Kidney epithelial cell (primary cell): ENCODE data around the gene CLK4. TPM values are rescaled to one million over a fixed set of nuclear protein-coding genes. Genes with fewer than 3 reads are reported as not detected.
A peak's percentile ranks its signal among the peaks of the same experiment; 100 is the strongest.

ENCODE experiments used
- DNase-seq: peaks from one replicate; pipeline ENCODE4 v3.0.0-alpha.2; 2010; ENCODE audit warnings: low read depth
- H3K27me3 ChIP-seq: 2 replicates; pipeline ENCODE4 v1.6.0; 2011; ENCODE audit warnings: low read length; ENCODE audit not compliant: control insufficient read depth, insufficient read depth
- H3K36me3 ChIP-seq: 2 replicates; pipeline ENCODE4 v1.5.1; 2011; ENCODE audit warnings: low read length; ENCODE audit not compliant: control insufficient read depth, insufficient read depth
- H3K4me3 ChIP-seq: 2 replicates; pipeline ENCODE4 v1.5.1; 2011; ENCODE audit warnings: low read depth, mild to moderate bottlenecking, control low read depth, low read length
- total RNA-seq: library from RNA; depleted of rRNA; stranded (reverse); fragments of >200 nt; gene quantifications from 2 replicates; pipeline ENCODE4 v1.2.3, GENCODE V29; 2015
- TF ChIP-seq, protein P1 (sequence below): IDR thresholded peaks from 2 replicates; pipeline ENCODE4 v1.5.1; 2011; ENCODE audit warnings: mild to moderate bottlenecking, moderate library complexity, low read length, control low read depth, inconsistent platforms; ENCODE audit not compliant: insufficient read depth, poor library complexity, severe bottlenecking

The CLK4 gene
- 7.1 and 9.7 TPM in 2 replicates for total RNA-seq

DNA sequence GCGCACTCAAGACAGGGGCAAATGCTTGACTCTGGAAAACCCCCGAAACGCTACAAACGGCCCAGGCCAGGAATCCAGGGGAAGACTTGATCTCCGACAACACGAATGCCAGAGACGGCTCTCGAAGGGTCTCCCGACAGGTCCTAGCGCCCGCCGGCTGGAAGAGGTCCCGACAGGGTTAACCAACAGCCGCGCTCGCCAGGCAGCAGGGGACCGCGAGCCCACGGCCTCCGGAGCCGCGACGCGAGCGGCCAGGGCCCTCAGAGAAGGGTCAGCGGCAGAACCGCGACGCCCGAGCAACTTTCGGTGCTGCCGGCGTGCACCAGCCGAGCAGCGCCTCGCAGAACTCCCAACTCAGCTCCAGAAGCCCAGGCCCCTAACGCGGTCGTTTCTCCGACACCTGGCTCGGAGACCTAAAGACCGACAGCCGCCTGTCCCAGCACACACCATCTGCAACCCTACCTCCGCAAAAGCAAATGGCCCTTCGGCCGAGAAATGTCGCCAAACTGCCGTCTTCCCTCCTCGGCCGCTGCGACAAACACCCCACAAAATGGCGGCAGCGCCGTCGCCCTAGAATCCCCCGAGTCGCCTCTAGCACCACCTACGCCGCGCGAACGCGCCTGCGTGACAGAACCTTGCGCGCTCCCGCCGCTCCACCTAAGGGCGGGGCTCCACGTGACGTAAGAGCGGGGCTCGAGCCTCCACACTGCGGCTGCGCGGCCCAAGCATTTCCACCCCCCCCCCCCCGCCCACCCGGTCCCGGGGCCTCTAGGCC is at the start of gene CLK4:
Gene CLK4, minus strand, starts transcription at position 567 of the 775 bp plus-strand sequence. CDS start 3,634 bp downstream, outside the sequence.
- Histone ChIP-seq H3K36me3 (no peaks in the 10 kb centered on the region), H3K27me3 (no peaks in the 10 kb centered on the region), H3K4me3 (peak within 1 kb of the TSS; percentile 98)
- peak; percentile 64 for DNase-seq
- TF ChIP-seq, protein P1, sequence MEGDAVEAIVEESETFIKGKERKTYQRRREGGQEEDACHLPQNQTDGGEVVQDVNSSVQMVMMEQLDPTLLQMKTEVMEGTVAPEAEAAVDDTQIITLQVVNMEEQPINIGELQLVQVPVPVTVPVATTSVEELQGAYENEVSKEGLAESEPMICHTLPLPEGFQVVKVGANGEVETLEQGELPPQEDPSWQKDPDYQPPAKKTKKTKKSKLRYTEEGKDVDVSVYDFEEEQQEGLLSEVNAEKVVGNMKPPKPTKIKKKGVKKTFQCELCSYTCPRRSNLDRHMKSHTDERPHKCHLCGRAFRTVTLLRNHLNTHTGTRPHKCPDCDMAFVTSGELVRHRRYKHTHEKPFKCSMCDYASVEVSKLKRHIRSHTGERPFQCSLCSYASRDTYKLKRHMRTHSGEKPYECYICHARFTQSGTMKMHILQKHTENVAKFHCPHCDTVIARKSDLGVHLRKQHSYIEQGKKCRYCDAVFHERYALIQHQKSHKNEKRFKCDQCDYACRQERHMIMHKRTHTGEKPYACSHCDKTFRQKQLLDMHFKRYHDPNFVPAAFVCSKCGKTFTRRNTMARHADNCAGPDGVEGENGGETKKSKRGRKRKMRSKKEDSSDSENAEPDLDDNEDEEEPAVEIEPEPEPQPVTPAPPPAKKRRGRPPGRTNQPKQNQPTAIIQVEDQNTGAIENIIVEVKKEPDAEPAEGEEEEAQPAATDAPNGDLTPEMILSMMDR: no peak

DNA sequence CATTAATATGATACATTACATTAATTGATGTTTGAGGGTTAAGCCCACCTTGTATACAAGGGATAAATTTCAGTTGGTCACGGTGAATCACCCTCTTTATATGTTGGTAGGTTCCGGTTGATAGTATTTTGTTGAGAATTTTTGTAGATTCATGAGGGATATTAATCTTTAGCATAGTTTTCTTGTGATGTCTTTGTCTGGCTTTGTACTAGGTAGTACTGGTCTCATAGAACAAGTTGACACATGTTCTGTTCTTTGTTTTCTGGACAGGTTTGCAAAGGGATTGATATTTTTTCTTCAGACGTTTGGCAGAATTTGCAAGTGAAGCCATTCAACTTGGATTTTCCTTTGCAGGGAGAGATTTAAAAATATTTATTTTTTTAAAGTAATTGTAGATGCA is 49.1 kb upstream of the CLK4 start:
- TF ChIP-seq, protein P1: no peak
- H3K4me3 ChIP-seq: no peak overlapping the region
- no peaks in the 10 kb centered on the region for H3K36me3 ChIP-seq
- H3K27me3 ChIP-seq: no peaks in the 10 kb centered on the region
- DNase-seq: no peak

DNA sequence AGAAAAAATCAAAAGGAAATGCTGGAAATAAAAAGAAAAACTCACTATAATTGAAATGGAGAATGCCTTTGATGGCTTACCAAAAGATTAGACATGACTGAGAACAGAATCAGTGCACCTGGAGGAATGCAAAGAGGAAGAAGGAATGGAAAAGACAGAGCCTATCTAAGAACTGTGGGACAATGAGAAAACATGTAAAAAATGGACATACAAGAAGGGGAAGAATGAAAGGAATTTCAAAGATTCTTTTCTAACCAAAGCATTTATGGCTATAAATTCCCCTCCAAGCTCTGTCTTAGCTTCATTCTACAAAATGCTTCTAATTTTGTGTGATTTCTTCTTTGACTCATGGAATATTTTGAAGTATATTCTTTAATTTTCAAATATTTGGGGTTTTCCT is 47.5 kb upstream of the CLK4 start:
- Histone ChIP-seq H3K36me3 (no peaks in the 10 kb centered on the region), H3K4me3 (no peak overlapping the region), H3K27me3 (no peaks in the 10 kb centered on the region)
- TF ChIP-seq, protein P1: no peak
- DNase-seq: no peak

DNA sequence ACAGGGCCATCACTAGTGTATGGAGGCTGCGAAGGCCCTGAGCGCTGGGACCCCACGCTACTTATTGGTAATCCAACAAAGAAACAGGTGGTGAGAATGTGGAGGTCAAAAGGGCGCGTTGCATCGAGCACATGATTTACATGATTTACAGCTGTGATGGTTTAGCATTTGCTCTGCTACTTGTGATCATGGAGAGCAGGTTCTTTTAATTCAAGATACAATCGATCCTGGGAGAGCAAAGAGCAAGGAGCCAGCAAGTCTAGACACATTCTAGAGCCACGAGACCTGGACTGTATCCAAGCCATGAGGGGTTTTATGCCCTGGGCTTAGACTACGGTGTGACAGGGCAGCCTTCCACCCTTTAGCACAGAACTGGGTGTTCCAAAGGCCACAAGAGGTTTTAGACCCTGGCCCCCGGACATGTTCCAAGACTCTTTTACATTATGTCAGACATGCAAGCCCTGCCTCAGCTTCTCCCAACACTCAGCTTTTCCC is 47.0 kb upstream of the CLK4 start:
- Histone ChIP-seq H3K36me3 (no peaks in the 10 kb centered on the region), H3K27me3 (no peaks in the 10 kb centered on the region), H3K4me3 (no peak overlapping the region)
- TF ChIP-seq, protein P1: no peak
- no peak for DNase-seq

DNA sequence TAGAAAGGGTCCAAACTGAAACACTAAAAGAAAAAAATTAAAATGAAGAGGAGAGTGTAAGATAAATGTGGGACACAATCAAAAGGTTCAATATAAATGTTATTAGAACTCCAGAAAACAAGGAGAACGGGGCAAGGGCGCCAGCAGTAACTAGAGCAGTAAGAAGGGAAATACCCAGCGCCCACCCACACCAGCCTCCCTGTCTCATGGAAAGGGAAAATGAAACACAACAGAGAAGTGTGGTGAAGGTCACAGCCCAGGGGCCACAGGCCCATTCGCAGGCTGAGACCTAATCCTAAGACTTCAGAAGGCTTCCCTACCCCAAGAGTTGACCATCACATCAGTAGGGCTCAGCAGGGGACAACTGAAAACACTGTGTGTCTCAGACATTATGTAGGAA is 45.8 kb upstream of the CLK4 start:
- TF ChIP-seq, protein P1: no peak
- H3K36me3 ChIP-seq: no peaks in the 10 kb centered on the region
- no peak overlapping the region for H3K4me3 ChIP-seq
- DNase-seq: no peak
- no peaks in the 10 kb centered on the region for H3K27me3 ChIP-seq
